ENCODE results near the gene TMEM8B. TPM values are rescaled to one million over a fixed set of nuclear protein-coding genes. Genes with fewer than 3 reads are reported as not detected.

Gene TMEM8B
- total RNA-seq, 1 donor from 2014 or later: 9.0 TPM

DNA sequence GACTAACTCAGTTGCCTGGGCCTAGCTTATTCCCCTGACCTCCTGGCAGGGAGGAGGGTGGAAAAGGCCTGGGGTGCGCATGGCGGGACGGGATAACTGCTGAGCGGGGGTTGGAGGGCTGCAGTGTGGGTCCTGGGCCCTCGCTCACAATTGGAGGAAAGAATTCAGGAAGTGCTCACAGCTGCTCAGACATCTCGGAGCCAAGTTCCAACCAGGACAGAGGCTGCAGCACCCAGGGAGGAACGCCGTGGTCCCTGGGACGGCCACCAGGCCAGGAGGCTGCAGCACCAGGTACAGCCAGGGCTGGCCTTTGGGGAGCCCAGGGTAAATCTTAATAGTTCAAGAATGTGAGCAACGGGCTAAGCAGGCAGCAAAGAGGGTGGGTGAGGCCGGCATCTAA, 80.2 kb downstream of the TMEM8B start, which contains the start of gene SPAAR:
TSS of gene SPAAR (plus strand) at position 217 of the 400 bp plus-strand sequence. CDS start 974 bp downstream, outside the sequence.
- H3K27ac Mint-ChIP-seq (ENCODE audit: unreplicated experiment): peak within 1 kb of the TSS; percentile 99
- H3K4me3 Mint-ChIP-seq (ENCODE audit: unreplicated experiment): peak within 1 kb of the TSS; percentile 91
- H3K9me3 Mint-ChIP-seq (ENCODE audit: unreplicated experiment): no peaks in the 10 kb centered on the region
- TF ChIP-seq CTCF (IDR thresholded peaks at IDR 0.05; ENCODE audit: unreplicated experiment): no peak
- peaks cover 34% of the 10 kb centered on the region for H3K27me3 Mint-ChIP-seq (ENCODE audit: unreplicated experiment)
- peak; percentile 51 for DNase-seq (ENCODE audit: low spot score)
- peaks cover 10% of the 10 kb centered on the region for H3K36me3 Mint-ChIP-seq (ENCODE audit: low read depth, unreplicated experiment)
- peaks cover 70% of the 10 kb centered on the region for H3K4me1 Mint-ChIP-seq (ENCODE audit: unreplicated experiment)

GRCh38 chr9:35909687-35910612, 80.9 kb downstream of the TMEM8B start:
- no peak for TF ChIP-seq CTCF (IDR thresholded peaks at IDR 0.05; ENCODE audit: unreplicated experiment)
- H3K36me3 Mint-ChIP-seq (ENCODE audit: low read depth, unreplicated experiment): peaks cover 10% of the 10 kb centered on the region
- no peaks in the 10 kb centered on the region for H3K9me3 Mint-ChIP-seq (ENCODE audit: unreplicated experiment)
- peak overlapping the region; percentile 99 for H3K27ac Mint-ChIP-seq (ENCODE audit: unreplicated experiment)
- H3K27me3 Mint-ChIP-seq (ENCODE audit: unreplicated experiment): peaks cover 37% of the 10 kb centered on the region
- H3K4me1 Mint-ChIP-seq (ENCODE audit: unreplicated experiment): peaks cover 64% of the 10 kb centered on the region
- peak overlapping the region; percentile 91 for H3K4me3 Mint-ChIP-seq (ENCODE audit: unreplicated experiment)
- peak; percentile 11 for DNase-seq (ENCODE audit: low spot score)

GRCh38 chr9:35910613-35911359, 81.8 kb downstream of the TMEM8B start:
- H3K27me3 Mint-ChIP-seq (ENCODE audit: unreplicated experiment): peaks cover 40% of the 10 kb centered on the region
- peaks cover 10% of the 10 kb centered on the region for H3K36me3 Mint-ChIP-seq (ENCODE audit: low read depth, unreplicated experiment)
- H3K4me3 Mint-ChIP-seq (ENCODE audit: unreplicated experiment): peak overlapping the region; percentile 91
- TF ChIP-seq CTCF (IDR thresholded peaks at IDR 0.05; ENCODE audit: unreplicated experiment): peak; percentile 33
- no peaks in the 10 kb centered on the region for H3K9me3 Mint-ChIP-seq (ENCODE audit: unreplicated experiment)
- DNase-seq (ENCODE audit: low spot score): peak; percentile 48
- peaks cover 61% of the 10 kb centered on the region for H3K4me1 Mint-ChIP-seq (ENCODE audit: unreplicated experiment)
- H3K27ac Mint-ChIP-seq (ENCODE audit: unreplicated experiment): peak overlapping the region; percentile 99

DNA sequence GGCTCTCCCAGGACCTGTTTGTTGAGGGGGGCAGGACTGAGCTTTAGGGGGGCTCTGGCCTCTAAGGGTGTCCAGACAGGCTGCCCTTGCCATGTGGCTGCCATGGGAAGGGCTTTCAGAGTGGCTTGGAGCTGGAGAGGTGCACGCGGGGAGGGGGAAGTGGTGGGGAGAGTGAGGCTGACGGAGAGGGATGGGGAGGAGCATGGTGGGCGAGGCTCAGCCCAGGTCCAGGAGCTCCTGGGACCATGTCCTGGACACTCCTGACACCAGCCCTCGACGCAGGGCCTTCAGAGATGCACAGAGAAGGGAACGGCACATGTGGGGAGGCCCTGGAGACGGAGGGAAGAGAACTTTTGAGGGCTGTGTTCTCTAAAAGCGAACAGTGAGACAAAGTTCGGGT, 82.7 kb downstream of the TMEM8B start:
- Mint-ChIP-seq H3K27ac (ENCODE audit: unreplicated experiment) (no peak overlapping the region), H3K36me3 (ENCODE audit: low read depth, unreplicated experiment) (peaks cover 10% of the 10 kb centered on the region), H3K27me3 (ENCODE audit: unreplicated experiment) (peaks cover 41% of the 10 kb centered on the region), H3K4me1 (ENCODE audit: unreplicated experiment) (peaks cover 62% of the 10 kb centered on the region), H3K4me3 (ENCODE audit: unreplicated experiment) (peak overlapping the region; percentile 91), H3K9me3 (ENCODE audit: unreplicated experiment) (no peaks in the 10 kb centered on the region)
- no peak for DNase-seq (ENCODE audit: low spot score)
- TF ChIP-seq CTCF (IDR thresholded peaks at IDR 0.05; ENCODE audit: unreplicated experiment): no peak
